Choroid plexus epithelial cell (primary cell): ENCODE measurements around the gene TBX10.
"Not testable (repeated sequence)": the region's sequence is repeated elsewhere in the genome, so short reads cannot be mapped to it uniquely, and the experiment has no call there.

Experiments
- DNase-seq: peaks from one replicate; pipeline ENCODE4 v3.0.0-alpha.2; 2010; ENCODE audit warnings: low read depth
- H3K4me3 ChIP-seq: 2 replicates; pipeline ENCODE4 v1.5.1; 2011; ENCODE audit warnings: low read depth, mild to moderate bottlenecking, control low read depth, low read length, moderate library complexity
- CTCF ChIP-seq: conservative IDR thresholded peaks from 2 replicates; pipeline ENCODE4 v1.5.1; 2011; ENCODE audit warnings: low read depth, mild to moderate bottlenecking, control low read depth, inconsistent platforms, low read length, moderate library complexity

TBX10 gene

GRCh38 chr11:67642173-67643120, 2.9 kb upstream of the TBX10 start:
- H3K4me3 ChIP-seq: no peak overlapping the region
- TF ChIP-seq CTCF: no peak
- no peak for DNase-seq

- TF ChIP-seq CTCF: no peak
- no peak overlapping the region for H3K4me3 ChIP-seq
- no peak for DNase-seq
Measured at GRCh38 chr11:67641338-67642172, 2.0 kb upstream of the TBX10 start.

GRCh38 chr11:67640758-67641337, 1.3 kb upstream of the TBX10 start:
- no peak overlapping the region for H3K4me3 ChIP-seq
- no peak for TF ChIP-seq CTCF
- DNase-seq: no peak

GRCh38 chr11:67640021-67640757, 626 bp upstream of the TBX10 start:
- no peak overlapping the region for H3K4me3 ChIP-seq
- peak; percentile 83 for TF ChIP-seq CTCF
- DNase-seq: peak; percentile 65

GRCh38 chr11:67638535-67639437, 777 bp downstream of the TBX10 start:
- H3K4me3 ChIP-seq: no peak overlapping the region
- no peak for DNase-seq
- TF ChIP-seq CTCF: no peak

- not testable (repeated sequence) for H3K4me3 ChIP-seq, DNase-seq
Measured at GRCh38 chr11:67637441-67637840, 2.1 kb downstream of the TBX10 start.
